GM04504 (cell line): ENCODE measurements around the gene FXN.
"Not testable (repeated sequence)": the region's sequence is repeated elsewhere in the genome, so short reads cannot be mapped to it uniquely, and the experiment has no call there.

ENCODE experiments used
- DNase-seq: peaks from one replicate; pipeline ENCODE4 v3.0.0-alpha.2; 2012; ENCODE audit warnings: low read depth

FXN gene

DNA sequence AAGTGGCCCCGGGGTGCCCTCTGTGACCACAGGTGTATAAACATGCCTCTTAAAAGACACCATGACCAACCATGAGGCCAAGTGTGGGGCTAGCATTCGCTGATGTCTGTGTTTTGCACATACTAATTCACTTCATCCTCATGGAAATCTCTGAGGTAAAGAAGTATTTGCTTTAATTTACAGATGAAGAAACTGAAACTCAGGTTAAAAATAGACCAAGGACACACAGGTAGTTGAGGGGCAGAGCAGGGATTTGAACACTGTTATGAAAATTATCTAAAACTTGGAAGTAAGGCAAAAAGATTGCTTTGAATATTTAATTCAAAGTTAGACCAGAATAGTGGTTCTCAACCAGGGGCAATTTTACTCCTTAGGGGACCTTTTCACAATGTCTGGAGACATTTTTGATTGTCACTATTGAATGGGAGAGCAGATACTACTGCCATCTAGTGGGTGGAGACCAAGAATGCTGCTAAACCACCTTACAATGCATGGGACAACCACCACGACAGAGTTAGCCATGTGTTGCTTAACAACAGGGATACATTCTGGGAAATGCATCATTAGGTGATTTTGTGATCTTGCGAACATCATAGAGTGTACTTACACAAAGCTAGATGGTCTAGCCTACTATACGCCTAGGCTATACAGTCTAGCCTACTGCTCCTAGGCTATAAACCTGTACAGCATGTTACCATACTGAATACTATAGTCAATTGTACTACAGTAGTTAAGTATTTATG lies 8.0 kb upstream of the FXN start:
- DNase-seq, result peak; percentile 11

DNA sequence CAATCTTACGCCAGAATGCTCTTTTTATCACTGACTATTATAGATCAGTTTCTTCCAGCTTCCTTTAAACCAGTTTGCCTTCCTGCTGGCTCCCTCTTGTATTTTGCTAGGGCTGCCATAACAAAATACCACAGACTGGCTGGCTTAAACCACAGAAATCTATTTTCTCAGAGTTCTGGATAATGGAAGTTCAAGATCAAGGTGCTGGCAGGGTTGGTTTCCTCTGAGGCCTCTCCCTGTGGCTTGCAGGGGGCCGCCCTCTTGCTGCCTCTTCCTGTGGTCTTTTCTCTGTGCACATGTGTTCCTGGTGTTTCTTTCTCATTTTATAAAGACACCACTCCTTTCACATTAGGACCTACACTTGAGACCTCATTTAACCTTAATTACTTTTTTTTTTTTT lies 6.8 kb upstream of the FXN start:
- DNase-seq, result no peak

DNA sequence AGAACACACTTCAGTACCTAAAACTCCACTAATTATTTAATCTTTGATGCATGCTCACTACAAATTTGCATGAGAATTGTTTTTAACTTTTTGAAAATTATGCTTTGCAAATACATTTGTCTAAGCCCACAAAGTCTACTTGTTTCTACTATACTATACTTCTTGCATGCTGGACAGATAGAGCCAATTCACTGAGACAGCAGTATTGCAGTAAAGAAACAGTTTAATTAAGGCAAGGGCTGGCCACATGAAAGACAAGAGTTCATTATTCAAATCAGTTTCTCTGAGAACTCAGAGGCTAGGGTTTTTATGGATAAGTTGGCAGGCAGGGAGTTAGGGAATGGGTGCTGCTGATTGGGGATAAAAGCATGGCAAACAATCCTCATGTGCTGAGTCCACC lies 6.0 kb upstream of the FXN start:
- DNase-seq, result no peak

DNA sequence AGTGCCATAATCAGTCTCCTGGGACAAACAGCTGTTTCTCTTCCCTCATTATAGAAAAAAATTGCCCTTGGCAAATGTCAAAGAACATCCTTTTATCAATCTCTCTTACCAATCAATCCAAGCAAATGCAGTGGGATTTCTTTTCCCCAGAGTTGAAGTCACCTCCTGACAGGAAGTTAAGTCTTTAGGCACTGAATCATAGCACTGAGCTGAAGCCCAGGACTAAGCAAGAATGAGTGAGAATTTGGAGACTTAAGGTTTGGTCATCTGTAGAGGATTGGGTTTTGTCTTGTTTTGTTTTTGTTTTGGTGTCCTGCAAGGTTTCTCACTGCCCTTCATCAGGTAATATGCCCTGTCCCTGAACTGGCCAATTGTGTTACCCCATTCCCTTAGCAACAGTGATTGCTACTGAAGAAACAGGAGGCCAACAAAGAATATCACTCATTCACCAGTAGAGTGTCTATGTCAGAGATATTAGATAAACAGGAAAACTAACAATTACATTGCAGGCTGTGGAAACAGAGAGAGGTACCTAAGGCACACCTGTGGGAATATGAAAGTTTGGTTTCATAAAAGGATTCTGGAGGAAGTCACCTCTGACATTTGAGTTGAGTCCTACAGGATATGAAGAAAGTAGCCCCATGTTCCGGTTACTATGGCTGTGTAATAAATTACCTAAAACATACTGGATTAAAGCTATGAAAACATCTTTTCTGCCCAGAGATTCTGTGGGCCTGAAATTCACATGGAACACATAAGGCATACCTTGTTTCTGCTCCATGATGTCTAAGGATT lies 4.5 kb upstream of the FXN start:
- peak; percentile 1 for DNase-seq

DNA sequence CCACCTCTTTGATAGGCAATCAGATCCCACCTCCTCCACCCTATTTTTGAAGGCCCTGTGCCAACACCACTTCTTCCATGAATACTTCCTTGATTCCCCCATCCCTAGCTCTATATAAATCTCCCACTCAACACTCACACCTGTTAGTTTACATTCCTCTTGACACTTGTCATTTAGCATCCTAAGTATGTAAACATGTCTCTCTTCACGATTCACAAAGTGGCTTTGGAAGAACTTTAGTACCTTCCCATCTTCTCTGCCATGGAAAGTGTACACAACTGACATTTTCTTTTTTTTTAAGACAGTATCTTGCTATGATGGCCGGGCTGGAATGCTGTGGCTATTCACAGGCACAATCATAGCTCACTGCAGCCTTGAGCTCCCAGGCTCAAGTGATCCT lies 1.5 kb upstream of the FXN start:
- DNase-seq, result no peak

DNA sequence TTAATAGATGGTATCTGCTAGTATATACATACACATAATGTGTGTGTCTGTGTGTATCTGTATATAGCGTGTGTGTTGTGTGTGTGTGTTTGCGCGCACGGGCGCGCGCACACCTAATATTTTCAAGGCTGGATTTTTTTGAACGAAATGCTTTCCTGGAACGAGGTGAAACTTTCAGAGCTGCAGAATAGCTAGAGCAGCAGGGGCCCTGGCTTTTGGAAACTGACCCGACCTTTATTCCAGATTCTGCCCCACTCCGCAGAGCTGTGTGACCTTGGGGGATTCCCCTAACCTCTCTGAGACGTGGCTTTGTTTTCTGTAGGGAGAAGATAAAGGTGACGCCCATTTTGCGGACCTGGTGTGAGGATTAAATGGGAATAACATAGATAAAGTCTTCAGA lies 757 bp downstream of the FXN start:
- no peak for DNase-seq

DNA sequence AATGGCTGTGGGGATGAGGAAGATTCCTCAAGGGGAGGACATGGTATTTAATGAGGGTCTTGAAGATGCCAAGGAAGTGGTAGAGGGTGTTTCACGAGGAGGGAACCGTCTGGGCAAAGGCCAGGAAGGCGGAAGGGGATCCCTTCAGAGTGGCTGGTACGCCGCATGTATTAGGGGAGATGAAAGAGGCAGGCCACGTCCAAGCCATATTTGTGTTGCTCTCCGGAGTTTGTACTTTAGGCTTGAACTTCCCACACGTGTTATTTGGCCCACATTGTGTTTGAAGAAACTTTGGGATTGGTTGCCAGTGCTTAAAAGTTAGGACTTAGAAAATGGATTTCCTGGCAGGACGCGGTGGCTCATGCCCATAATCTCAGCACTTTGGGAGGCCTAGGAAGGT lies 1.2 kb downstream of the FXN start:
- DNase-seq, result no peak

DNA sequence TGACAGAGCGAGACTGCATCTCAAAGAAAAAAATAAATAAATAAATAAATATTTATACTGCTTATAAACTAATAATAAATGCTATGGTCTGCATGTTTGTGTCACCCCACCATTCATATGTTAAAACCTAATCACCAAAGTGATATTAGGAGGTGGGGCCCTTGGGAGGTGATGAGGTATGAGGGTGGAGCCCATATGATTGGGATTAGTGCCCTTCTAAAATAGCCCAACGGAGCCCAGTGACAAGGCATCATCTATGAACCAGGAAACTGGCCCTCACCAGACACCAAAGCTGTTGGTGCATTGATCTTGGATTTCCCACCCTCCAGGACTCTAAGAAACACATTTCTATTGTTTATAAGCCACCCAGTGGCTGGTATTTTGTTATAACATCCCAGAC lies 5.1 kb downstream of the FXN start:
- no peak for DNase-seq

DNA sequence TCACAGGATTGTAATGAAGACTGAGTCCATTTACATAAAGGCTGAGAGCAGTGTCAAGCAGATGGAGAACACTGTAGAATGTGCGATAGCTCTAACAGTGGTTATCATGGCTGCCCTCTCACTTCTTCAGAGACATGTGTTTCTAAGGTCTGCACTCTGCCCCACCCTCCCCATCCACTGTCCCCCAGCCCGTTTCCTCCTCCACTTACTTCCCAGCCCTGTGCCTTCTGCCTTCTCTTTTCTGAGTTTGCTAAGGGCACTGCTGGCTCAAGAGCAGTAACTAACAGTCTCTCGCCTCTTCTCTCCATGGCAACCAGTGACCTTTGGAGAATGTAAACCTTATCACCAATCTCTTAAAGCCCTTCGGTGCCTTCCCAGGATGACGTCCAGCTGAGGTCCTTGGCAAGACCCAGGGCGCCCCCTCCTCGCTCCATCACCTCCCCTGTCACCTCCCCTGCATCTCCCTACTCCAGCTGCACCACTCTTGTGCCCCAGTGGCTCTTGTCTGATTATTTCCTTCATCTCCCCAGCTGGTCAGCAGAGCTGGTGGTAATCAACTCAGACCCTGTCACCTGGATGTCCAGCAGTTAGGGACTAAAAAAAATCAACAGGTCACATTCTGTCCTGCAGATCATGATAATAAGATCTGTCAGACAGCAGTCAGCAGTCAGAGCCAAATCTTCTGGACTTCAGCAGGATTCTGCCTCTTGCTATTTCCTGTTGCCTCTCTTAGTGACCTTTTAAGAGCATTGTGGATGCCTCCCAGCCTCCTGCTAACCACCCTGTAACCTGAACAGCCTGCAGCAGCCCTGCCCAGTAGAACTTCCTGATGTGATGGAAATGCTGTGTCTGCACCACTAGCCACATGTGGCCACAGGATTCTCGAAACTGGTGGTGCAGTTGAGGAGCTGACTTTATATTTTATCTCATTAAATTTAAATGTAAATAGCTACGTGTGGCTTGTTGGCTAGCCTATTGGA lies 9.0 kb downstream of the FXN start:
- peak; percentile 11 for DNase-seq

DNA sequence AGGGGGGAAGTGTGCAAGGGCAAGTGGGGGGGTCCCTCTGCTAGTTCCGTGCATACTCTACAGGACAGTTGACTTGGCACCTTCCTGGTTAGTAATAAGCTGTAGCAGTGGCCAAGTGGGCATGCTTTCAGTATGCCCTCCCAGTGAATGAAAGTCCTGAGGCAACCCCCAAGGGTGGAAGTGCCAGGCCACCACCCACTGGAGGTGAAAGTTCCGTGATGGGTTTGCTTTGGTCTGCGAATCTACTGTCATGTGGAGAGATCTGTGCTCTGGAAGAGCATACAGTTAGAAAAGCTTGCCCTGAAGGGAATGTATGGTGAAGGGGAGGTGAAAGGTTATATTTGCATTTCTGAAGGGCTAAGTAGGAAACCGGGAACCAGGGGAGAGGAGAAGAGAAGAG lies 10.3 kb downstream of the FXN start:
- no peak for DNase-seq

DNA sequence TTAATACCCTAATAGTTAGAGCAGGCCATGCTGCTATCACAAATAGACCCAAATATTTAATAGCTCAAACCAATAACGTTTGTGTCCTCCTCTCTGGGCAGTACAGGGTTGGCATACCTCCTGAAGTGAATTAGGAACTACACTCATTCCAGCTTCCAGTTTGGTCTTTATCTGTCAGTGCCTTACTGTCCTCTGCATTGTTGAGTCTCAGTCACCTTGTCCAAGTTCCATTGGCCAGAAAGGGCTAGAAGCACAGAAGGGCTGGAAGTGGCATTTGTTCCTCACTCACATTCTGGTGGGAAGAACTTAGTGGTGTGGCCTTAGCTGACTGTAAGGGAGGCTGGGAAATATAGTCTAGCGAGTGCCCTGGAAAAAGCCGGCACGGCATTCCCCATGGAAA lies 11.2 kb downstream of the FXN start:
- no peak for DNase-seq

DNA sequence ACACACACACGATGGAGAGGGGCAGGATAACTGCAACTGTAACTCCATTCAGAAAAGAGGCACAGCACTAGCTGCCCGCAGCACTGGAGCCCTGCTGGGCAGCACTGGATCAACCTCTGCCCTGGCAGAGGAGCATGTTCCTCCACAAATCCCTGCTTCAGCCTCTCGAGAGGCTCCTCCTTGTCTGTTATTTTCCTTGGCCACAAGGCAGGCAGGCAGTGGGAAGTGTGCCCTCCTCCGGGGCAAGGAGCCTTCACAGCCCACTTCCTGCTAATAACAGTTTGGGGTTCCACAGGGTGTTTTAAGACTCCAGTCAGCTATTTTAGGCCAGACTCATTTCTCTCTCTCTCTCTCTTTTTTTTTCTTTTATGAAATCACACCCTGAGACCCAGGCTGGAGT lies 11.8 kb downstream of the FXN start:
- DNase-seq, result no peak

DNA sequence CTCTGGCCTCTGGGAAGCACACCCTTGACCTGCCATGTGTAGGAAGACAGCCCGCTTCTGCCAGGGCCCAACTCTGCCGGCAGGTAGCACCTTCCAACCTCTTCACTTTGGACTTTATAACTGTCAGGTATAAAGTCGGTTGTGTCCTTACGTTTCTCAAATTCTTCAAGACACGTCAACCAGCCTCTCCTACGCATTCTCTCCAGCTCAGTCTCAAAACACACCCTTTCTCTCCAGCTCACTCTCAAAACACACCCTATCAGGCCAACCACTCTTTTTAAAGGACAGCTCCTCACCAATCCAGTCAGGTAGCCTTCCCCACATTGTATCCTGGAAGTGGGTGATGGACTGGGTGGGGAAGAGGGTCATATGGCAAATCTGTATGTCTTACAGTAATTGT lies 13.5 kb downstream of the FXN start:
- no peak for DNase-seq

DNA sequence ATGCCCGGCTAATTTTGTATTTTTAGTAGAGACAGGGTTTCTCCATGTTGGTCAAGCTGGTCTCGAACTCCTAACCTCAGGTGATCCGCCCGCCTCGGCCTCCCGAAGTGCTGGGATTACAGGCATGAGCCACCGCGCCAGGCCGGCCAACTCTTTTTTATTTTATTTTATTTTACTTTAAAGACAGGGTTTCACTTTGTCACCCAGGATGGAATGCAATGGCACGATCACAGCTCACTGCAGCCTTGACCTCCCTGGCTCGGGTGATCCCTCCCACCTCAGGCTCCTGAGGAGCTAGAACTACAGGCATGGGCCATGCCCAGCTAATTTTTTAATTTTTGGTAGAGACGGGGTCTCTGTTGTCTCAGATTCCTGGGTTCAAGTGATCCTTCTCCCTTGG lies 15.4 kb downstream of the FXN start:
- not testable (repeated sequence) for DNase-seq

DNA sequence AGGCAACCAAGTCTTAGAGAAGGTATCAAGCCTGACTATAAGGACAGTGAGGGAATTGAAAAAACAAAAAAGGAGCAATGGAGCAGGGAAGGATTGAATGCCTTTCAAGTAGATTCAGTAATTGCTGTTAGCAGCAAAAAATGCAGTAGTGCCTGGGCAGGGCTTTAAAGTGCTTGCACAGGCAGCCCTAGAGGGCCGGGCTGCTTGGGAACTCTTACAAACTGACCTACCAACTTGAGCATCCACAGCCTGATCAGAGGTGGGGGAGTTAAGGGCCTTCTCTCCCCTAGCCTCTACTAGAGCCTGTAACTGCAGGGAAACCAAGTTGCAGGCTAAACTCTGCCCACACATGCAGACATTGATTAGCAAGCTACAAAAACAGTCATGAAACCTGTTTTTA lies 19.4 kb downstream of the FXN start:
- no peak for DNase-seq

DNA sequence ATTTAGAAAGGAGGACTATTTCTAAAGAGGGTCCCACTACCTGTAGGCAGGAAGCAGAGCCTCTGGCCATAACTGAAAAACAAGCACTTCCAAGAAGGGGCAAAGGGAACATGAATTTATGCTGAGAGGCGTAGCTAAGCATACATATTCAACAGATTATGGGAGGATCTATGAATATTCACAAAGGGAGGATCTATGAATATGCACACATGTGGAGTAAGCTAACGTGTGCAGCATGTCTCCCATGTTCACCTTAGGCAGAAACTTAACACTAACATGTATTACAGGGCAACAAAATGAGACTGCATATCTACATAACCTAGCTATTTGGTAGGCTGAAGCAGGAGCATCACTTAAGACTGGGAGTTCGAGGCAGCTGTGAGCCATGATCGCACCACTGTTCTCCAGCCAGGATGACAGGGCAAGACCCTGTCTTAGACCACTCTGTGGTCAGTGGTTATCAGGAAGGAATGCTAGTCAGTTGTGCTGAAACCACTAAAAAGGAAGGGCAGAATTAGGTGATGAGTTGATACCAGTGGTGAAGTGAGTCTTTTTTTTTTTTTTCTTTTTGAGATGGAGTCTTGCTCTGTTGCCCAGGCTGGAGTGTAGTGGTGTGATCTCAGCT lies 20.8 kb downstream of the FXN start:
- no peak for DNase-seq

DNA sequence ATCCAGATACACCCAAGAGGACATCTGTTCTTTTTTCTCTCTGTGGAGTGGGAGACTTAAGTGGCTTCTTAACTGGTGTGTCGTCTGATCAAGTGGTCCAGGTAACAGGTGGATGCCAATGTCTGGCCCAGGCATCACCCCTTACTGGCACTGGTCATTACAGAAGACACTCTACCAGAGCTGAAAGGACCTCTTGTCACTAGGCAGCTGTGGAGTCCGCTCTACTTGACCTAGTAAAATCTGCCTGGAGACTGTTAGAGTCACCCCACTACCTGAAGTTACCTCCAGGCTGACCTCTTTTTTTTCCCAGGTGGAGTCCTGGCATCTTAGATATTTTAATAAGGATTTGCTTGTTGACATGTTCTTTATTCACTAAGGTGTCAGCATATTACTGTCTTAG lies 22.5 kb downstream of the FXN start:
- no peak for DNase-seq

DNA sequence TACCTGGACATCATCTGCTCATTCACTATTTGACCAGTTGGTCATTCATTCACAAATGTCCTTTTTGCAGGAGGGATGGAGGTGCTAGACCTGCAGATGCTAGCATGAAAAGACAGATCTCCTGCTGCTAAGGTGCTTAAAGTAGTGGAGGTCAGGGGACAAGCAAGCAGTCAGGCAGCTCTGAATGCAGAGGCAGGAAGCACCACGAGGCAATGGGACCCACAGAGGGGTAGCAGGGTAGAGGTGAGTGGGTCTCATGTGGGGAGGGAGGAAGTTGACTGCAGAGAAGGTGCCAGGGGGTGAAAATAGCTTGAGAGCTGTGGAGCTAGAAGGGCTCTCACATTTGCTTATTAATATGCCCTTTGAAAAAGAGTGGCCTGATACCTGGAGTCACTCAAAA lies 25.2 kb downstream of the FXN start:
- no peak for DNase-seq

DNA sequence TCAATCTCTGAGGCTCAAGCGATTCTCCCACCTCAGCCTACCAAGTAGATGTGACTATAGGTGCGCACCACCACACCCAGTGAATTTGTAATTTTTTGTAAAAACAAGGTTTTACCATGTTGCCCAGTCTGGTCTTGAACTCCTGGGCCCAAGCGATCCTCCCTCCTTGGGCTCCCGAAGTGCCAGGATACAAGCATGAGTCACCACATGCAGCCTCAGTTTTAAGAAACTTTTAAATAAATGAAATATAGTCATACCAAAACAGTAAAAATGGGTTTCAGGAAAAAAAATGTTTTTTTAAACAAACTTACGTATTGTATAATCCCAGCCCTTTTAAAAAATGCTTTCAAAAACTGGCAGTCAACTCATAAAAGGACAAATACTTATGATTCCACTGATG lies 26.6 kb downstream of the FXN start:
- DNase-seq, result no peak

DNA sequence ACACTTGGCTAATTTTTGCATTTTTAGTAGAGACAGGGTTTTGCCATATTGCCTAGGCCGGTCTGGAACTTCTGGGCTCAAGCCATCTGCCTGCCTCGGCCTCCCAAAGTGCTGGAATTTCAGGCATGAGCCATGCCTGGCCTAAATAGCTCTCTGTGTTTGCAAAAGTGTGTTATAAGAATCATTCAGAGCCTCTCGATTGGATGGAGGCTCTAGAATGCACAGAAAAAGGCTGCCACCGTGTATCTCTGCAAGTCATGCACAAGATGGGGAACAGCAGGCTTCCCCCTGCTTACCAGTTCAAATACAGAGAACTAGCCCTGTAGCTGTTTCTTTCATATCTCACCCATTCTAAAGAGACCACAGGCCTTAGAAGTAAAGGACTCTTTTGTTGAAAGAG lies 28.3 kb downstream of the FXN start:
- no peak for DNase-seq

DNA sequence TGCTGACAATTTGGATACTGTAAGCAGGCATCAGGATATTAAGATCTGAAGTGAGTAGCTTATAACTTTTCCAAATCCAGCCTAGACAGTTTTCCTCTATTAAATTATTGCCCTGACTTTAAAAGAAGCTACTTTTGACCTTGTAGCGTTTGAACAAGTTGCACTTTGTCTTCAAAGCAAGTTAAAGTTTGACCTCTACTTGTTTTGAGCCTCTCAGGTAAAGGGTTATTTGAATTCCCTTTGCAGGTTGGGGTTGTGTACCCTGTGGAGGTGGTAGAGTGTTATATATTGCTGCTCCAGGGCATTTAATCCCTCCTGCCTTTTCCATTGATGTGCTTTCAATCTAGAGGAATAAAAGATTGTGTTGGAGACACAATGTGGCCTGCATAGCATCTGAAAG lies 30.1 kb downstream of the FXN start:
- DNase-seq, result no peak

DNA sequence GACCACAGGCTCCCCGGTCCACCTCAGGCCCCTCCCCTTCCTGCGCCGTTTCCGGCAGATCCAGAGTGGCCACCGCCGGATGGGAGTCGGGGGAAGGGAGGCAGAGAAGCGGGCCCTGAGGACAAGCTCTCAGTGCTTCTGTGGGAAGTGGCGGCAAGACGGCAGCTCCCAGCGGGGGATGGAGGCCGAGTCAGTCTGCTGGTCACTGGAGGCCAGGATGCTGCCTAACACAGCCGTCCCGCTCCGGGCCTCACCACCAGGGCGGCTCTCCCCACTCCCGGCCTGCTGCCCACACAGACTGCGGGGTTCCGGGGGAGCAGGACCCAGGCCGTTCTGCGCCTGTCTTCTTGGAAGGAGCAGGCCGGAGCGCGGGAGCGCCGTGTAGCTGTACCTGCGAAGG lies 31.4 kb downstream of the FXN start:
- no peak for DNase-seq
